H1 (cell line): ENCODE measurements around the gene CMSS1. TPM values are rescaled to one million over a fixed set of nuclear protein-coding genes. Genes with fewer than 3 reads are reported as not detected.

Experiments
- CTCF ChIA-PET: fragments of 300-600 bp; sonication (Branson Sonifier 250); formaldehyde crosslinking; loops from one replicate; lab custom pipeline; 2021; ENCODE audit not compliant: partially characterized antibody; lab: Charles Lee
- POLR2A ChIA-PET: fragments of 300-600 bp; sonication (Branson Sonifier 250); formaldehyde crosslinking; loops from one replicate; lab custom pipeline; 2021; ENCODE audit warnings: inconsistent platforms; ENCODE audit not compliant: partially characterized antibody; lab: Charles Lee
- DNase-seq, 2 experiments: peaks; one replicate each; pipeline versions ENCODE4 v3.0.0 to v3.0.0-alpha.2; 2010 to 2022; ENCODE audit warnings: low spot score in 2 of 2, low read depth in 1 of 2, mixed read lengths in 1 of 2
- FAIRE-seq: peaks from 2 replicates; lab custom pipeline; 2011; peaks lifted over from hg19 to GRCh38; lab: Jason Lieb, UNC
- H2AFZ ChIP-seq: 2 replicates; pipeline ENCODE4 v1.8.1; 2012; ENCODE audit warnings: low read length, inconsistent platforms
- H2AK5ac ChIP-seq: 2 replicates; pipeline ENCODE4 v1.6.1; 2013; ENCODE audit warnings: low read depth, low read length
- H2BK120ac ChIP-seq: replicated peaks from 2 replicates; pipeline ENCODE3; 2013; ENCODE audit warnings: low read depth, low read length, inconsistent platforms
- H2BK12ac ChIP-seq: 2 replicates; pipeline ENCODE4 v1.6.1; 2013; ENCODE audit warnings: low read depth, low read length
- H2BK15ac ChIP-seq: 2 replicates; pipeline ENCODE4 v1.6.1; 2013; ENCODE audit warnings: low read length
- H2BK20ac ChIP-seq: 2 replicates; pipeline ENCODE4 v1.6.1; 2013; ENCODE audit warnings: low read length
- H2BK5ac ChIP-seq: 2 replicates; pipeline ENCODE4 v1.6.1; 2013; ENCODE audit warnings: low read depth, low read length
- H3K14ac ChIP-seq: 2 replicates; pipeline ENCODE4 v1.6.1; 2013; ENCODE audit warnings: inconsistent platforms; ENCODE audit not compliant: insufficient read length
- H3K18ac ChIP-seq: 2 replicates; pipeline ENCODE4 v1.6.1; 2013; ENCODE audit warnings: low read length; ENCODE audit errors: extremely low read depth
- H3K23ac ChIP-seq: 2 replicates; pipeline ENCODE4 v1.6.1; 2013; ENCODE audit warnings: inconsistent platforms; ENCODE audit not compliant: insufficient read length
- H3K23me2 ChIP-seq: 2 replicates; pipeline ENCODE4 v1.6.1; 2013; ENCODE audit warnings: low read depth, low read length
- H3K27ac ChIP-seq: 2 replicates; pipeline ENCODE4 v1.6.1; 2011; ENCODE audit warnings: low read depth, low read length, inconsistent platforms
- H3K27me3 ChIP-seq, 4 experiments: replicated peaks in 1 of 4; 1 replicate in 1 of 4; 2 replicates in 3 of 4; pipeline versions ENCODE4 v1.6.1 to v1.8.1; 2011 to 2013; ENCODE audit warnings: low read length in 3 of 4, mild to moderate bottlenecking in 3 of 4, inconsistent platforms in 2 of 4, mixed read lengths in 2 of 4, moderate library complexity in 1 of 4; ENCODE audit not compliant: control insufficient read depth in 3 of 4, insufficient read depth in 3 of 4; ENCODE audit errors: extremely low read depth in 1 of 4
- H3K36me3 ChIP-seq, 4 experiments: 2 replicates each; pipeline versions ENCODE4 v1.6.1 to v1.8.1; 2011 to 2013; ENCODE audit warnings: mild to moderate bottlenecking in 4 of 4, low read length in 3 of 4, moderate library complexity in 2 of 4, control low read depth in 1 of 4, inconsistent platforms in 1 of 4; ENCODE audit not compliant: insufficient read depth in 4 of 4, control insufficient read depth in 2 of 4
- H3K4ac ChIP-seq: replicated peaks from 2 replicates; pipeline ENCODE3; 2013; ENCODE audit warnings: low read length, low read depth, mixed read lengths, inconsistent platforms; ENCODE audit not compliant: insufficient read length
- H3K4me1 ChIP-seq, 4 experiments: replicated peaks in 1 of 4; 1 replicate in 1 of 4; 2 replicates in 3 of 4; pipeline versions ENCODE4 v1.6.1 to v1.8.1; 2011 to 2013; ENCODE audit warnings: low read length in 3 of 4, inconsistent platforms in 2 of 4, mixed read lengths in 1 of 4; ENCODE audit not compliant: insufficient read depth in 4 of 4, control insufficient read depth in 3 of 4
- H3K4me2 ChIP-seq, 2 experiments: 2 replicates each; pipeline versions ENCODE4 v1.6.1 to v1.8.1; 2011 to 2013; ENCODE audit warnings: low read depth in 2 of 2, low read length in 2 of 2, control low read depth in 1 of 2, inconsistent platforms in 1 of 2, mild to moderate bottlenecking in 1 of 2; ENCODE audit not compliant: insufficient read depth in 1 of 2
- H3K4me3 ChIP-seq, 4 experiments: fragments of 200-600, 300-600 bp in 1 of 4; sonication (generic), shearing (Covaris generic), sonication (Bioruptor Twin) in 1 of 4; 2 replicates each; pipeline versions ENCODE4 v1.5.1 to v1.8.1; 2011 to 2016; ENCODE audit warnings: low read length in 4 of 4, low read depth in 3 of 4, control low read depth in 2 of 4, inconsistent platforms in 2 of 4, mild to moderate bottlenecking in 2 of 4, mixed read lengths in 1 of 4, moderate library complexity in 1 of 4; ENCODE audit not compliant: insufficient read depth in 2 of 4; ENCODE audit errors: extremely low read depth in 1 of 4
- H3K56ac ChIP-seq: replicated peaks from 2 replicates; pipeline ENCODE3; 2013; ENCODE audit warnings: low read depth, mild to moderate bottlenecking, mixed read lengths, low read length, inconsistent platforms; ENCODE audit not compliant: insufficient read length
- H3K79me1 ChIP-seq: 2 replicates; pipeline ENCODE4 v1.6.1; 2013; ENCODE audit warnings: low read depth, low read length, control low read depth
- H3K79me2 ChIP-seq, 2 experiments: 2 replicates each; pipeline versions ENCODE4 v1.6.1 to v1.8.1; 2012 to 2013; ENCODE audit warnings: low read length in 2 of 2, mild to moderate bottlenecking in 2 of 2, inconsistent platforms in 1 of 2; ENCODE audit not compliant: insufficient read depth in 2 of 2, control insufficient read depth in 1 of 2
- H3K9ac ChIP-seq, 4 experiments: replicated peaks in 1 of 4; 1 replicate in 1 of 4; 2 replicates in 3 of 4; pipeline versions ENCODE4 v1.6.1 to v1.8.1; 2011 to 2013; ENCODE audit warnings: low read depth in 3 of 4, low read length in 3 of 4, control low read depth in 2 of 4, mild to moderate bottlenecking in 2 of 4, moderate library complexity in 2 of 4, inconsistent platforms in 1 of 4; ENCODE audit errors: extremely low read depth in 1 of 4
- H3K9me3 ChIP-seq, 2 experiments: 2 replicates each; pipeline versions ENCODE4 v1.6.1 to v1.8.1; 2012 to 2013; ENCODE audit warnings: mild to moderate bottlenecking in 2 of 2, moderate library complexity in 2 of 2, control low read depth in 1 of 2, inconsistent platforms in 1 of 2, low read depth in 1 of 2, low read length in 1 of 2, mixed read lengths in 1 of 2; ENCODE audit not compliant: insufficient read depth in 2 of 2
- H4K20me1 ChIP-seq, 2 experiments: replicated peaks in 1 of 2; 2 replicates each; pipeline versions ENCODE3 to v1.8.1; 2011 to 2013; ENCODE audit warnings: inconsistent platforms in 2 of 2, low read length in 2 of 2, mild to moderate bottlenecking in 1 of 2; ENCODE audit not compliant: insufficient read depth in 2 of 2, control insufficient read depth in 1 of 2
- H4K5ac ChIP-seq: 2 replicates; pipeline ENCODE4 v1.6.1; 2013; ENCODE audit warnings: low read length, low read depth, mixed read lengths, inconsistent platforms; ENCODE audit not compliant: insufficient read length
- H4K8ac ChIP-seq: 2 replicates; pipeline ENCODE4 v1.8.0; 2013; ENCODE audit warnings: mild to moderate bottlenecking, moderate library complexity, low read length, inconsistent platforms; ENCODE audit not compliant: insufficient read depth; ENCODE audit errors: extremely low read depth
- H4K91ac ChIP-seq: replicated peaks from 2 replicates; pipeline ENCODE3; 2013; ENCODE audit warnings: low read length, mixed read lengths, inconsistent platforms; ENCODE audit not compliant: insufficient read length
- WGBS, 2 experiments: shearing (Covaris generic) in 1 of 2; methylation state at CpG; one replicate each; pipeline versions ENCODE4 v1.1.6 to v1.1.7; 2013 to 2015; ENCODE audit warnings: low lambda C conversion rate in 2 of 2, mixed read lengths in 2 of 2, inconsistent platforms in 1 of 2, low coverage in 1 of 2, missing lambda C conversion rate in 1 of 2; ENCODE audit not compliant: insufficient replicate concordance in 2 of 2, insufficient coverage in 1 of 2, insufficient read length in 1 of 2; ENCODE audit errors: extremely low coverage in 1 of 2, missing lambda C conversion rate in 1 of 2; 5-methylcytosine and 5-hydroxymethylcytosine counted together
- polyA plus RNA-seq, 7 experiments: library from polyadenylated mRNA; depleted of rRNA in 3 of 7; stranded (reverse) in 5 of 7; unstranded in 2 of 7; fragments of >200 nt in 5 of 7; fragments of 200-250 nt in 2 of 7; gene quantifications; 1 replicate in 5 of 7; 2 replicates in 1 of 7; 4 replicates in 1 of 7; pipeline versions ENCODE4 v1.2.1 to v1.2.3, GENCODE V29; 2011 to 2013; ENCODE audit warnings: missing spikeins in 2 of 7, mixed read lengths in 2 of 7
- total RNA-seq: library from RNA; stranded (reverse); fragmentation: NEBNext Ultra II Directional; extraction: Animal tissue kit (Norgen Biotek cat#: 25700); gene quantifications from 2 replicates; pipeline ENCODE4 v1.2.1, GENCODE V29; 2021

The CMSS1 gene
- total and polyA plus RNA-seq, 2 of the 8 experiments (the other 6 are each of a cell fraction or from before 2014, with no cell fraction given) = 15.2 to 75.1 TPM

DNA sequence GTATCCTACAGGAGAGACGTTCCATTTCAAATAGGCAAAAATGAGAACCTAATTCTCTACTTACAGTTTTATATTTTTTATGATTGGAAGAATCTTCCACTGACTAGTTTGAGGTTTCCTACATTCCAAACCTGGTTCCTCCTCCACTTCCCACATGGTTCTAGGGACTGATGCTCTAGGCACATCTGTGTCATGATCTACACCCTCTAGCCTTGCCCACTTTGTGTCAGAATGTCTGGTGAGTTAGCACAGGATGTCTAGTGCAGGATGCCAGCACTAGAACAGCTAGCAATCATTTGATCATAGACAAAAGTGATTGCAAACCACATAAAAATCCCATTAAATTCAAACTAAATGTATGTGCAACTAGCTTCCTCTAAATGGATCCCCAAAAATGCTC, 323.3 kb downstream of the CMSS1 start:
- ChIA-PET CTCF (no interaction called here), POLR2A (no interaction called here)
- Histone ChIP-seq H3K56ac (no peak overlapping the region), H3K27me3 (no peaks in the 10 kb centered on the region), H3K9me3 (peaks cover 0 to 13% of the 10 kb centered on the region in 2 experiments; a peak in 1 of 4 replicates), H2BK15ac (no peak overlapping the region), H2BK5ac (no peak overlapping the region), H4K20me1 (no peaks in the 10 kb centered on the region), H4K8ac (no peak overlapping the region), H3K18ac (no peak overlapping the region), H2BK20ac (no peak overlapping the region), H3K23ac (no peak overlapping the region), H3K79me1 (no peaks in the 10 kb centered on the region), H3K36me3 (peaks cover 0 to 3% (median 0%) of the 10 kb centered on the region in 4 experiments; a peak in 2 of 8 replicates), H4K5ac (no peak overlapping the region), H3K23me2 (no peaks in the 10 kb centered on the region), H3K4ac (no peak overlapping the region), H2AFZ (no peak overlapping the region), H2BK12ac (no peak overlapping the region), H3K79me2 (no peaks in the 10 kb centered on the region), H4K91ac (no peak overlapping the region), H3K4me1 (no peaks in the 10 kb centered on the region), H3K27ac (no peak overlapping the region), H2BK120ac (no peak overlapping the region), H3K4me2 (no peak overlapping the region), H3K14ac (no peak overlapping the region), H3K9ac (no peak overlapping the region), H3K4me3 (no peak overlapping the region), H2AK5ac (no peak overlapping the region)
- FAIRE-seq = no peak
- WGBS, 2 experiments = 93% methylated on average over 1 of the region's 1 CpG; no CpG with 5 or more reads in 1 of the 2 experiments
- DNase-seq = no peak
